Activated CD8-positive, alpha-beta memory T cell treated with anti-CD3 and anti-CD28 coated beads for 36 hours (primary cell): Measurements from ENCODE around the gene MARK3. TPM values are rescaled to one million over a fixed set of nuclear protein-coding genes. Genes with fewer than 3 reads are reported as not detected.

Source experiments
- total RNA-seq, 2 experiments: library from RNA; stranded (reverse); gene quantifications; one replicate each; pipeline ENCODE4 v1.2.3, GENCODE V29; 2021

The MARK3 gene
- total RNA-seq, 2 experiments from 2014 or later, result 81.7 to 83.4 TPM

Other genes starting within 250 kb of the MARK3 start
- 100 to 1,000 TPM; 365 to 375 TPM for gene EIF5, start 51.2 kb upstream of the MARK3 start, total RNA-seq
- gene CKB, start 137.4 kb downstream of the MARK3 start, total RNA-seq, result 1 to 10 TPM; 1.7 to 3.0 TPM
- gene TRMT61A, start 143.8 kb downstream of the MARK3 start, total RNA-seq, result 10 to 100 TPM; 23.2 TPM
- 10 to 100 TPM; 34.9 to 37.9 TPM for gene BAG5, start 177.2 kb downstream of the MARK3 start, total RNA-seq
- 10 to 100 TPM; 40.1 to 42.2 TPM for gene COA8, start 177.5 kb downstream of the MARK3 start, total RNA-seq
- gene KLC1, start 243.8 kb downstream of the MARK3 start, total RNA-seq, result 100 to 1,000 TPM; 120 to 130 TPM